Ovary (tissue), 3 donors: ENCODE results near the gene CHPF.

Experiments used
- CTCF ChIP-seq, 3 donors: fragments of 450-650 bp in 2 of 3; fragments of 200-600 bp in 1 of 3; IDR thresholded peaks; one replicate each; pipeline versions ENCODE4 v1.5.1 to v1.8.0; 2016 to 2022; ENCODE audit warnings: antibody characterized with exemption in 3 of 3, mild to moderate bottlenecking in 1 of 3
- POLR2A ChIP-seq: fragments of 450-650 bp; IDR thresholded peaks from one replicate; pipeline ENCODE4 v1.6.1; 2017; ENCODE audit warnings: antibody characterized with exemption, mild to moderate bottlenecking, moderate library complexity
- donor health status: DM: no; HTN: no; CAD: no.

GRCh38 chr2:219544567-219544966 lies 958 bp upstream of the CHPF start:
- TF ChIP-seq CTCF (IDR thresholded peaks at IDR 0.05) (no peak), POLR2A (no peak)
